ENCODE results near the gene EVA1A. TPM values are rescaled to one million over a fixed set of nuclear protein-coding genes. Genes with fewer than 3 reads are reported as not detected.

Gene EVA1A
- total RNA-seq, 2 experiments from 2014 or later: not detected

DNA sequence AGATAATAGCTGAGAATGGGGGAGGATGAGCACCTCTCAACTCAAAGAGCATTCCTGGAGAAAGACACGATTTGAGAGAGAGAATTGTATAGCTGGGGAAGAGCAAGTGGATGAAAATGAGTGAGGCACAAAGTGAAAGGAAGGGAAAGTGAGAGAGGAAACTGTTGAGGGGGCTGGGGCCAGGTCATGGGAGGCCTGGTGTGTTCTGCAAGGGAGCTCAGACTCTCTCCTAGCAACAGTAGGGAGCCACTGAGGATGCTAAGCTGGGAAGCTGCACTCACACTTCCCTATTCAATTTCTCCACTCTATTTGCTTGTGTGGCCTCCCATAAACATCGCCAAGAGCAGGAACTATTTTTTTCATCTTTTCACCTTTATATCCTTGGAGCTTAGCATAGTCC lies 14.8 kb downstream of the EVA1A start:
- TF ChIP-seq EZH2phosphoT487 (IDR thresholded peaks at IDR 0.05; ENCODE audit: borderline replicate concordance, low read depth, low read length): no peak
- TF ChIP-seq, protein P1, sequence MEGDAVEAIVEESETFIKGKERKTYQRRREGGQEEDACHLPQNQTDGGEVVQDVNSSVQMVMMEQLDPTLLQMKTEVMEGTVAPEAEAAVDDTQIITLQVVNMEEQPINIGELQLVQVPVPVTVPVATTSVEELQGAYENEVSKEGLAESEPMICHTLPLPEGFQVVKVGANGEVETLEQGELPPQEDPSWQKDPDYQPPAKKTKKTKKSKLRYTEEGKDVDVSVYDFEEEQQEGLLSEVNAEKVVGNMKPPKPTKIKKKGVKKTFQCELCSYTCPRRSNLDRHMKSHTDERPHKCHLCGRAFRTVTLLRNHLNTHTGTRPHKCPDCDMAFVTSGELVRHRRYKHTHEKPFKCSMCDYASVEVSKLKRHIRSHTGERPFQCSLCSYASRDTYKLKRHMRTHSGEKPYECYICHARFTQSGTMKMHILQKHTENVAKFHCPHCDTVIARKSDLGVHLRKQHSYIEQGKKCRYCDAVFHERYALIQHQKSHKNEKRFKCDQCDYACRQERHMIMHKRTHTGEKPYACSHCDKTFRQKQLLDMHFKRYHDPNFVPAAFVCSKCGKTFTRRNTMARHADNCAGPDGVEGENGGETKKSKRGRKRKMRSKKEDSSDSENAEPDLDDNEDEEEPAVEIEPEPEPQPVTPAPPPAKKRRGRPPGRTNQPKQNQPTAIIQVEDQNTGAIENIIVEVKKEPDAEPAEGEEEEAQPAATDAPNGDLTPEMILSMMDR (conservative IDR thresholded peaks at IDR 0.05; ENCODE audit: low read length): no peak
- no TSS peak for BruUV-seq (replicated peaks)
- Histone ChIP-seq H4K20me1 (ENCODE audit: insufficient read depth, low read length) (no peaks in the 10 kb centered on the region), H2AFZ (ENCODE audit: low read length) (no peak overlapping the region), H3K9me2 (ENCODE audit: insufficient read depth, low read length) (no peaks in the 10 kb centered on the region), H3K4me2 (ENCODE audit: low read length) (no peak overlapping the region), H3K79me2 (ENCODE audit: insufficient read depth, low read depth, low read length) (no peaks in the 10 kb centered on the region), H3K36me3 (ENCODE audit: insufficient read depth, low read length) (no peaks in the 10 kb centered on the region), H3K4me1 (ENCODE audit: insufficient read depth, low read length, poor library complexity, severe bottlenecking) (no peaks in the 10 kb centered on the region), H3K9me3 (ENCODE audit: low read length) (no peaks in the 10 kb centered on the region), H3K27ac (ENCODE audit: low read depth, low read length, poor library complexity, severe bottlenecking) (no peak overlapping the region), H3K4me3 (ENCODE audit: low read depth, low read length, poor library complexity, severe bottlenecking) (no peak overlapping the region)
- ChIA-PET CTCF (ENCODE audit: unreplicated experiment) (no interaction called here), POLR2A (interaction anchor here (0.7 kb wide), 1 partner anchor 404 kb away, joined by 3 read pairs; no protein-coding TSS in a partner anchor)
- DNase-seq (ENCODE audit: low spot score): no peak
- intact Hi-C loops (cut with micrococcal nuclease; ENCODE audit: unreplicated experiment): no loop called here

DNA sequence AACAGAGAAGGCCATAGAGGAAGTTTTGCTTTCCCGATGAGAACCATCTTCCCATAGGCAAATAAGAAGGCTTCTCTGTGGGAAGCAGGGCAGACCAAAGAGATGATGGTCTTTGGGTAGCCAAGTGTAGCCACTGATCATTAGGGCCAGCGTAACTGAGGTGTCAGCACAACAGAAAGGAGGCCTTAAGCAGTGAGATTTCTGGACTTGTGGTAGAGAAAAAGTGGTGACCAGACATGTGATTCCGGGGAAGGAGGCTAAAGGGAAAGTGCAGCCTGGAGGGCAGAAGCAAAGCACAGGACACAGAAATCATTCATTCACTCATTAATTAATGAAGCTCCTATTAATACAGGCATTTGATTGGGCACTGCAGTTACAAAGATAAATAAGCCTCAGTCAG lies 15.4 kb downstream of the EVA1A start:
- no peak overlapping the region for H3K4me2 ChIP-seq (ENCODE audit: low read length)
- ChIA-PET CTCF (ENCODE audit: unreplicated experiment) (no interaction called here), POLR2A (interaction anchor here (0.6 kb wide), 1 partner anchor 789 kb away, joined by 3 read pairs; no protein-coding TSS in a partner anchor)
- no peaks in the 10 kb centered on the region for H3K36me3 ChIP-seq (ENCODE audit: insufficient read depth, low read length)
- no peaks in the 10 kb centered on the region for H4K20me1 ChIP-seq (ENCODE audit: insufficient read depth, low read length)
- BruUV-seq (replicated peaks): no TSS peak
- no peaks in the 10 kb centered on the region for H3K9me2 ChIP-seq (ENCODE audit: insufficient read depth, low read length)
- no peaks in the 10 kb centered on the region for H3K4me1 ChIP-seq (ENCODE audit: insufficient read depth, low read length, poor library complexity, severe bottlenecking)
- intact Hi-C loops (cut with micrococcal nuclease; ENCODE audit: unreplicated experiment): no loop called here
- no peak overlapping the region for H3K27ac ChIP-seq (ENCODE audit: low read depth, low read length, poor library complexity, severe bottlenecking)
- no peak overlapping the region for H3K4me3 ChIP-seq (ENCODE audit: low read depth, low read length, poor library complexity, severe bottlenecking)
- TF ChIP-seq, protein P1 (conservative IDR thresholded peaks at IDR 0.05; ENCODE audit: low read length): no peak
- TF ChIP-seq EZH2phosphoT487 (IDR thresholded peaks at IDR 0.05; ENCODE audit: borderline replicate concordance, low read depth, low read length): no peak
- H3K9me3 ChIP-seq (ENCODE audit: low read length): no peaks in the 10 kb centered on the region
- H3K79me2 ChIP-seq (ENCODE audit: insufficient read depth, low read depth, low read length): no peaks in the 10 kb centered on the region
- H2AFZ ChIP-seq (ENCODE audit: low read length): no peak overlapping the region
- DNase-seq (ENCODE audit: low spot score): no peak

DNA sequence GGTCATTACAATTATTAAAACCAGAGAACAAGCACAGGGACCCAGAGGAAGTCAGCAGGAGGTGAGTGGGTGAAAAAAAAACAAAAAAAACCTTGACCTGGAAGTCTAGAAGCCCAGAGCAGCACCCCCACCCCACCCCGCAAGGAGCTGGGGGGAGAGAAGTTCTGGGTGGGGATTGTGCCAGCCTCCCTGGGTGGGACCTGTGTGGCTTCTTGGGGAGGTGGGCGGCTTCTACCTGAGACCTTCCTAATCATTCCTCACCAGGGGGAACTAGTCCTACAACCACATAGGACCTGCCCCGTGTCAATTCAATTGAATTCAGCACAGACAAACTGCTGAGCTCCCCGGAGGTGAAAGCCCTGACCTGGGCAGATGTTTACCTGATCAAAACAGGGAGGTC lies 17.3 kb downstream of the EVA1A start:
- Histone ChIP-seq H3K9me3 (ENCODE audit: low read length) (no peaks in the 10 kb centered on the region), H3K4me2 (ENCODE audit: low read length) (no peak overlapping the region), H2AFZ (ENCODE audit: low read length) (no peak overlapping the region), H3K27ac (ENCODE audit: low read depth, low read length, poor library complexity, severe bottlenecking) (no peak overlapping the region), H3K79me2 (ENCODE audit: insufficient read depth, low read depth, low read length) (no peaks in the 10 kb centered on the region), H3K9me2 (ENCODE audit: insufficient read depth, low read length) (no peaks in the 10 kb centered on the region), H3K4me3 (ENCODE audit: low read depth, low read length, poor library complexity, severe bottlenecking) (no peak overlapping the region), H3K4me1 (ENCODE audit: insufficient read depth, low read length, poor library complexity, severe bottlenecking) (no peaks in the 10 kb centered on the region), H3K36me3 (ENCODE audit: insufficient read depth, low read length) (no peaks in the 10 kb centered on the region), H4K20me1 (ENCODE audit: insufficient read depth, low read length) (no peaks in the 10 kb centered on the region)
- CTCF ChIA-PET (ENCODE audit: unreplicated experiment): no interaction called here
- intact Hi-C loops (cut with micrococcal nuclease; ENCODE audit: unreplicated experiment): no loop called here
- POLR2A ChIA-PET: no interaction called here
- no peak for DNase-seq (ENCODE audit: low spot score)
- TF ChIP-seq EZH2phosphoT487 (IDR thresholded peaks at IDR 0.05; ENCODE audit: borderline replicate concordance, low read depth, low read length): no peak
- TF ChIP-seq, protein P1 (conservative IDR thresholded peaks at IDR 0.05; ENCODE audit: low read length): no peak
- no TSS peak for BruUV-seq (replicated peaks)
